Heart right ventricle (tissue), 16 donors: ENCODE results near the gene ALG5. TPM values are rescaled to one million over a fixed set of nuclear protein-coding genes. Genes with fewer than 3 reads are reported as not detected.

Experiments
- ATAC-seq, 8 donors: fragments of 200-7000 bp; cut with Tn5 transposase; one replicate each; pipeline ENCODE4 v1.9.1; 2020; ENCODE audit warnings: mild to moderate bottlenecking in 8 of 8, moderate library complexity in 8 of 8, moderate number of reproducible peaks in 1 of 8
- DNase-seq, 2 donors: peaks; one replicate each; pipeline ENCODE4 v3.0.0-alpha.2; 2020
- H3K27ac ChIP-seq, 10 donors: fragments of 200-600 bp; sonication (generic) in 2 of 10; one replicate each; pipeline versions ENCODE4 v1.5.0 to v1.8.0; 2020 to 2022; ENCODE audit warnings: mild to moderate bottlenecking in 3 of 10
- H3K27me3 ChIP-seq, 7 donors: fragments of 200-600 bp; one replicate each; pipeline ENCODE4 v1.8.0; 2021 to 2022; ENCODE audit warnings: mild to moderate bottlenecking in 2 of 7
- H3K36me3 ChIP-seq, 9 donors: fragments of 200-600 bp; sonication (generic) in 1 of 9; one replicate each; pipeline versions ENCODE4 v1.5.0 to v1.8.0; 2020 to 2022; ENCODE audit warnings: mild to moderate bottlenecking in 2 of 9
- H3K4me1 ChIP-seq, 9 donors: fragments of 200-600 bp; sonication (generic) in 1 of 9; one replicate each; pipeline versions ENCODE4 v1.5.0 to v1.8.0; 2020 to 2022; ENCODE audit warnings: mild to moderate bottlenecking in 4 of 9
- H3K4me3 ChIP-seq, 10 donors: fragments of 200-600 bp; sonication (generic) in 2 of 10; one replicate each; pipeline versions ENCODE4 v1.5.0 to v1.8.0; 2020 to 2022; ENCODE audit warnings: mild to moderate bottlenecking in 7 of 10, moderate library complexity in 2 of 10
- H3K9me3 ChIP-seq, 11 donors: fragments of 200-600 bp in 10 of 11; sonication (generic) in 2 of 11; one replicate each; pipeline versions ENCODE4 v1.5.0 to v1.8.0; 2013 to 2022; ENCODE audit warnings: mild to moderate bottlenecking in 2 of 11, control low read depth in 1 of 11, moderate library complexity in 1 of 11
- WGBS, 2 donors: extraction: QIAGEN DNeasy Blood & Tissue Kit; methylation state at CpG; one replicate each; pipeline ENCODE4 v1.1.7; 2013; ENCODE audit warnings: inconsistent platforms in 1 of 2; 5-methylcytosine and 5-hydroxymethylcytosine counted together
- intact Hi-C, 10 donors: fragments of 100-400 bp; cut with DNase I; formaldehyde crosslinking; loops; one replicate each; pipeline versions ENCODE4 v1.11.1 to v1.14.2; 2022
- polyA plus RNA-seq, 2 donors: library from polyadenylated mRNA; stranded (reverse); fragments of 200-250 nt; gene quantifications; one replicate each; pipeline ENCODE4 v1.2.3, GENCODE V29; 2013
- total RNA-seq, 10 donors: library from RNA; stranded (reverse); fragmentation: NEBNext Ultra II Directional in 3 of 10; extraction: Animal tissue kit (Norgen Biotek cat#: 25700) in 3 of 10; gene quantifications; one replicate each; pipeline versions ENCODE4 v1.2.1 to v1.2.4, GENCODE V29; 2021 to 2023
- TF ChIP-seq, protein P1 (sequence below), 9 donors: fragments of 200-600 bp; sonication (generic) in 2 of 9; IDR thresholded peaks; one replicate each; pipeline versions ENCODE4 v1.5.0 to v1.8.0; 2021 to 2022; ENCODE audit warnings: antibody characterized with exemption in 9 of 9, mild to moderate bottlenecking in 5 of 9, moderate library complexity in 1 of 9
- donor health status: Arrhythmogenic right ventricular cardiomyopathy.
- donor health status: ischemic (EF 13 %, LVEDD 7.1; RV severe dilation, severe dysfunction).
- donor health status: healthy with polysubstance abuse.
- donor health status: DM: no; HTN: yes; CAD: no.
- donor health status: DM: no; HTN: no; CAD: no.
- donor health status: ischemic (EF 25% LVEDD 6.9; RV normal size, moderate dysfunction).
- donor health status: ischemic (EF 25% LVEDD 5.7; RV mildly dilated, moderate dysfunction).
- donor health status: healthy.
- donor health status: DM: yes; HTN: yes; CAD: no.
- donor health status: Ischemic cardiomyopathy.
- donor health status: ischemic (EF 35%, LVEDD 5.7; RV mildly dilated, moderate dysfunction).
- donor health status: nonischemic (EF 11% LVEDD 7.7; RV severe dilation, severe dysfunction).
- donor health status: DM: yes; HTN: yes; CAD: no.
- donor health status: PGD.
- donor health status: ischemic (EF 29% LVEDD 5.4; RV normal size, mild dysfunction).
- donor health status: nonischemic (EF 23%, LVEDD 6.1; RV moderate dilation, normal function).

ALG5 gene
- total and polyA plus RNA-seq, 12 donors: 7.3 to 29.6 (median 10.5) TPM

DNA sequence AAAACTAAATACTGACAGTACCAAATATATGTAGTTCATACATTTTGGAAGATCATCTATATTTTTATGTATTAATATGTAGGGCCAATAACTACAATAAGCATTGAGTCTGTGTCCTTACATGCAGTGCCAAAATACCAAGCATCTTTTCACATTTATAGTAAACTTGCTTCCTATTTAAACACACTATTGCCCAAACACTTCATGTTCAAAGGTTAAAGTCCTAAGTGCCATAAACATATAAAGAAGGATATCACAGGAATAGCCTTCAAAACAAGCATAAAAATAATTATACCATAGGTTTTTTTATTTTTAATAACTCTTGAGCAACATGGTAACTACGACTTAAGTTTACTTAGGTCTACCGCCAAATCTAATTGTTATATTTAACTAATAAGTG, 28.5 kb upstream of the ALG5 start:
- Histone ChIP-seq H3K9me3 (no peaks in the 10 kb centered on the region), H3K4me1 (no peaks in the 10 kb centered on the region), H3K27ac (no peak overlapping the region), H3K27me3 (no peaks in the 10 kb centered on the region), H3K4me3 (no peak overlapping the region), H3K36me3 (peaks cover 0 to 100% (median 89%) of the 10 kb centered on the region in 9 donors)
- intact Hi-C loops: no loop called here
- ATAC-seq (no peak), DNase-seq (no peak)
- TF ChIP-seq, protein P1, sequence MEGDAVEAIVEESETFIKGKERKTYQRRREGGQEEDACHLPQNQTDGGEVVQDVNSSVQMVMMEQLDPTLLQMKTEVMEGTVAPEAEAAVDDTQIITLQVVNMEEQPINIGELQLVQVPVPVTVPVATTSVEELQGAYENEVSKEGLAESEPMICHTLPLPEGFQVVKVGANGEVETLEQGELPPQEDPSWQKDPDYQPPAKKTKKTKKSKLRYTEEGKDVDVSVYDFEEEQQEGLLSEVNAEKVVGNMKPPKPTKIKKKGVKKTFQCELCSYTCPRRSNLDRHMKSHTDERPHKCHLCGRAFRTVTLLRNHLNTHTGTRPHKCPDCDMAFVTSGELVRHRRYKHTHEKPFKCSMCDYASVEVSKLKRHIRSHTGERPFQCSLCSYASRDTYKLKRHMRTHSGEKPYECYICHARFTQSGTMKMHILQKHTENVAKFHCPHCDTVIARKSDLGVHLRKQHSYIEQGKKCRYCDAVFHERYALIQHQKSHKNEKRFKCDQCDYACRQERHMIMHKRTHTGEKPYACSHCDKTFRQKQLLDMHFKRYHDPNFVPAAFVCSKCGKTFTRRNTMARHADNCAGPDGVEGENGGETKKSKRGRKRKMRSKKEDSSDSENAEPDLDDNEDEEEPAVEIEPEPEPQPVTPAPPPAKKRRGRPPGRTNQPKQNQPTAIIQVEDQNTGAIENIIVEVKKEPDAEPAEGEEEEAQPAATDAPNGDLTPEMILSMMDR (IDR thresholded peaks at IDR 0.05): no peak
- 96 to 98% methylated on average over 2 of the region's 2 CpGs for WGBS, 2 donors

DNA sequence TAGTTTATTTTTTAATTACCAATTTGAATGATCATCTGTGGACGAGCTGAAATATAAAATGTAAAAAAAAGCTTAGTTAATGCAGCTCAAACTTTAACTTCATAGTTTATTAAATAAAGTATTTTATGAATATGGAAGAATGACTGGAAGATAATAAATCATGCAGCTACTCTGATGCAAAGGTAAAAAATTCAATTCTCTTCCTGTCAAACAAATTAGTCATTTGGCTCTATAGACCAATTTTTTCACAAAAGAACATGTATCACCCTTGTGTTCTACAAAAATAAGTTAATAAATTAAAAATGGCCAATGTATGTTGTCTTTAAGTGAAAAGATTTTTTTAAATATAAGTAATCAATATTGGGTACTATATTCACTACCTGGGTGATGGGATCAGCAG, 27.6 kb upstream of the ALG5 start:
- Histone ChIP-seq H3K4me3 (no peak overlapping the region), H3K27ac (no peak overlapping the region), H3K27me3 (no peaks in the 10 kb centered on the region), H3K4me1 (no peaks in the 10 kb centered on the region), H3K36me3 (peaks cover 0 to 100% (median 84%) of the 10 kb centered on the region in 9 donors), H3K9me3 (no peaks in the 10 kb centered on the region)
- DNase-seq (no peak), ATAC-seq (no peak)
- WGBS, 2 donors: 100% methylated on average over 1 of the region's 1 CpG
- intact Hi-C loops: no loop called here
- TF ChIP-seq, protein P1 (IDR thresholded peaks at IDR 0.05): no peak

DNA sequence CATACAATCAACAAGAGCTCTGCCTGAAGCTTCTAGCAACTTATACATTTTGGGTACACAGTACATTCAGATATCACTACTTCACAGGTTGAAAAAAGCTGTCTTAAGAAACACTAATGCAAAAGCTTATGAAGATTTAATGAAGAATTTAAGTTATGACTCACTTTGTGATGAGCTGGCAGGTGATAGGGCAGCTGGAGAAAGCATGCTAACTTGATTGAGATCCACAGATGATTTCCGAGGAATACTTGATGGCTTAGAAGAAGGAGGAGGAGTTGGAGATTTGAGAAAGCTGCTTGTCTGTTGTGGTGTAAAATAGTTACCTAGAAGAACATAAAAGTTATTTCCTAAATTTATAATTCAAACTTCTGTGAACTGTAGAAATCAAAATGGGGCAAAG, 24.7 kb upstream of the ALG5 start:
- 68 to 75% methylated on average over 1 of the region's 1 CpG for WGBS, 2 donors
- ATAC-seq (no peak), DNase-seq (no peak)
- Histone ChIP-seq H3K4me1 (no peaks in the 10 kb centered on the region), H3K4me3 (no peak overlapping the region), H3K27ac (no peak overlapping the region), H3K36me3 (peaks cover 0 to 100% (median 75%) of the 10 kb centered on the region in 9 donors), H3K9me3 (no peaks in the 10 kb centered on the region), H3K27me3 (no peaks in the 10 kb centered on the region)
- intact Hi-C loops: no loop called here
- TF ChIP-seq, protein P1 (IDR thresholded peaks at IDR 0.05): no peak

DNA sequence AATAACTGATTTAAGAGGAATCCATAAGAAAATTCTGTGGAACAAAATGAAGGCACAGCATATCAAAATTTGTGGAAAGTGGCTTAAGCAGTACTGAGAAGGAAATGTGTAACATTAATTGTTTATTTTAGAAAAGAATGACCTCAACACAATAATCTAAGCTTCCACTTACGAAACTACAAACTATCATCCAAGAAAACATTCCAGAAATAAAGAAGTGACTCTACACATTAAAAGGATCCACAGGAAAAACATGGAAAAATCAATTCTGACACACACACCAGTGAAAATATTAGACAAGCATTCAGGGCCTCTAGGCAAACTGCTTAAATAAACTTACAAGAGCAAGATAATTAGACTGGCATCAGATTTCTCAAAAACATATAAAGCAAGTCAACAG, 15.5 kb upstream of the ALG5 start:
- Histone ChIP-seq H3K4me3 (no peak overlapping the region), H3K9me3 (no peaks in the 10 kb centered on the region), H3K27me3 (no peaks in the 10 kb centered on the region), H3K4me1 (no peaks in the 10 kb centered on the region), H3K36me3 (peaks cover 0 to 100% (median 43%) of the 10 kb centered on the region in 9 donors), H3K27ac (no peak overlapping the region)
- WGBS, 2 donors: 88 to 89% methylated on average over 1 of the region's 1 CpG
- ATAC-seq (no peak), DNase-seq (no peak)
- TF ChIP-seq, protein P1 (IDR thresholded peaks at IDR 0.05): no peak
- intact Hi-C loops: loop anchor here in 1 of 10 donors (5.0 kb wide), 1 partner anchor 33 kb away; no protein-coding TSS in a partner anchor
